ENCODE data around the gene BRF1.

Gene BRF1

DNA sequence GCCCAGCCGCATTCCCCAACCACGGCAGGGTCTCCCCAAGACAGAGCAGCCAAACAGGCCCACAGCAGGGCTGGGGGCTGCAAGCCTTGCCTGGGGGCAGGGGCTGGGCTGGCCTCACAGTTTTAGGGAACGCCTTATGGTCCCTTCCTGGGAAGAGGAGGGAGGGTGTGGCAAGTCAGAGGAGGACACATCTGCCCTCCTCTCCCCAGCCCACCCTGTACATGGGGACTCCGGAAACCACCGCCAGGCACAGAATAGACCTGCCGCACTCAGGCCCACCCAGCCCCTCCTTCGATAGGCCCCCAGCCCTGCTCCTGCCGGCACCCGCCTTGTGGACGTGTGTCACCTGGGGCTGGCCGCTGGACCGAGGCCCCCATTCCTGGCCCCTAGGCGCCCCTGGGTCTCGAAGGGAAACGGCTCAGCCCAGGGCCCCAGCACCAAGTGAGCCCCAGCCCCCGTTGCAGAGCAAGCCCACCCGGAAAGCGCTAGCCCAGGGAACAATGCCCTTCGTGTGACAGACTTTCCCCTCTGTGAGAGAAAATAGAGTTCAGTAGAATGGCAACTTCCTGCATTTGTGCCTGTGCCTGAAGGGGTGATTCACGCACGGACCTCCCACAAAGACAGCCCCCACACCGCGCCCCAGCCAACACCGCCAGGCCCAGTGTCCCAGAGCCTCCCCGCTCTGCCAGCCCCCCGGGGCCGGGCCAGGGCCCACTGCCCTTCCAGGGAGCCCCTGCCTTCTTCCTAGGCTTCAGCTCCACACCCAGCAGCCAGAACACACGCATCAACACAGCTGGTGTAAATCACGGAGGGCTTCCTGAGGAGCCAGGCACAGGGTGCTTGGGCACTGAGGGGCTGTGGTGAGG lies 107.7 kb downstream of the BRF1 start:
- no peak for DNase-seq

DNA sequence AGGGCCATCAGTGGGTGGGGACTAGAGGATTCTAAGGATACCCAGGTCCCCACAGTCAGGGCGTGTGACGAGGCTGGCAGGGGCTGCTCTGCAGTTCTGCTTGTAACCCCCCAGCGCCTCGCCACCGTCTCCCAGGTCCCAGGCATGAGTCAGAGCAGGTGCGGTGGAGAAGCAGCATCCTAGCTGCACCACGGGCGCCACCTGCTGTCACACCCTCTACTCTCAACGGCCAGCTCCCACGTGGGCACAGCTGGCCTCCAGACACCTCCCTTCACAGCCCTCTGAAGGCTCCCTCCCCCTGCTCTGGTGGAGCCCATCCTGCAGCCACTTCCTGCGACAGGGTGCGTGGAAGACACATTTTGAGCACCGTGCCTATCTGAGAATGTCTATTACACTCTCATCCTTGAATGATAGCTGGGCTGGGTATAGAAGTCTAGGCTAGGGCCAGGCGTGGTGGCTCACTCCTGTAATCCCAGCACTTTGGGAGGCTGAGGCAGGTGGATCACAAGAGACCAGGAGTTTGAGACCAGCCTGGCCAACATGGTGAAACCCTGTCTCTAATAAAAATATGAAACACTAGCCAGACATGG lies 112.8 kb downstream of the BRF1 start:
- DNase-seq = no peak

DNA sequence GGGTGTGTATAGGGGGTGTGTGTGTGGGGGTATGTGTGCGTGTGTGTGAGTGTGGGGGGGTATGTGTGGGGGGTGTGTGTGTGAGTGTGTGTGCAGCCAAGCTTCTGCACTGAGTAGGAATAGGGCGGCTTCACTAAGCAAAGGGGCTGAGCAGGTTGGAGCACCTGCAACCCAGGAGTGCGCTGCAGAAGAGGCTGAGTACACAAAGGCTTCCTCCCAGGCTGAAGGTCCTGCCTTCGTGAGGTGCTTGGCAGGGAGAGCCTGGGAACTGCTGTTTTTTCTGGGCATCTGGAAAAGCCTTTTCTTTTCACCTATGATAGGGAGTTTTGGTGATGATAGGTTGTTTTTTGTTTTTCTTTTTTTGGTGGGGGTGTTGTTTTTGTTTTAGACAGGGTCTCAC lies 113.7 kb downstream of the BRF1 start:
- DNase-seq = no peak

DNA sequence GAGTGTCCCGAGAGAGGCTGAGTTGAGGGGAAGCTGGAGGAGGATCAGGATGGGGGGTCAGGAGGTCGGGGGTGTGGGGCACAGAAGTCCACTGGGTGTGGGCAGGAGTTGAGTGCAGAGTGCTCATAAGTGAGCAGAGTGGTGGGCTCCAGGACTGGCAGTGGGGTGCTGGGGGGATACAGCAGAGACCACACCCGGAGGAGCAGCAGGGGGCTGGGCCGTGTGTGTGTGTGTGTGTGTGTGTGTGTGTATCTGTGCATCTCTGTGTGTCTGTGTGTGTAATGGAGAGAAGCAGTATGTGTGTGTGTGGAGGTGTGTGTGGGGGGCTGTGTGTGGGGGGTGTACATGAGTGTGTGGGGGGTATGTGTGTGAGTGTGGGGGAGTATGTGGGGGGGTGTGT lies 114.8 kb downstream of the BRF1 start:
- no peak for DNase-seq

DNA sequence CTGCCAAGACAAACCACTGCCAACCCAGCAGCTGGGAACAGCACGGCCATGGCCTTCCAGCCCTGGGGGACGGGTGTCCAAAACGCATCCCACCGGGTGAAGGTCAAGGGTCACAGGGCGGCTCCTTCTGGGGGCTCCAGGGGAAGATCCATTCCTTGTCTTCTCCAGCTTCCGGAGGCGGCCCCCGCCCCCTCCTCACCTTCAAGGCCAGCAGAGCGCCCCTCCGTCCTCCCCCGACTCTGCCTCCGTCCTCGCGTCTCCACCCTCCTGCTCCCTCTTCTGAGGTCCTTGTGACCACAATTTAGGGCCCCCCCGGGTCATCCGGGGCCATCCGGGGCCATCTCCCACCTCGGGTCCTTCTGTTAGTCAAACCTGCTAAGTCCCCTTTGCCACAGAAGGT lies 115.8 kb downstream of the BRF1 start:
- DNase-seq = no peak

DNA sequence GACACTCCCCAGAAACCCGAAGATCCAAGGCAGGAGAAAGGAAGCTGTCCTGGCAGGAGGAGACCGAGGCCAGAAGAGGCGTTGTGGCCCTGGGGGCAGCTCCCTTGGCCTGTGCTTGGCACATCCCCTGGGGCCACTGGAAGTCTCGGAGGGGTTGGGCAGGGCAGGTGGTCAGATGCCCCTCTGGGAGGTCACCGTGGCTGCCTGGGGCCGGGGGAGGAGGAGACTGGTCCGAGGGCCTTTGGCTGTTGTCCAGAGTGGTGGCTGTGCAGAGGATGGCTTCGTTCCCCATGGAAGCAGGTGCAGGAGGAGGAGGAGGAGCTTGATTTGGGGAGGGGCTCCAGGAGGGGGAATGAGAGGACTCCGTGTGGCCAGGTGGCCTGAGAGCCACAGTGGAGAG lies 116.3 kb downstream of the BRF1 start:
- DNase-seq = no peak

DNA sequence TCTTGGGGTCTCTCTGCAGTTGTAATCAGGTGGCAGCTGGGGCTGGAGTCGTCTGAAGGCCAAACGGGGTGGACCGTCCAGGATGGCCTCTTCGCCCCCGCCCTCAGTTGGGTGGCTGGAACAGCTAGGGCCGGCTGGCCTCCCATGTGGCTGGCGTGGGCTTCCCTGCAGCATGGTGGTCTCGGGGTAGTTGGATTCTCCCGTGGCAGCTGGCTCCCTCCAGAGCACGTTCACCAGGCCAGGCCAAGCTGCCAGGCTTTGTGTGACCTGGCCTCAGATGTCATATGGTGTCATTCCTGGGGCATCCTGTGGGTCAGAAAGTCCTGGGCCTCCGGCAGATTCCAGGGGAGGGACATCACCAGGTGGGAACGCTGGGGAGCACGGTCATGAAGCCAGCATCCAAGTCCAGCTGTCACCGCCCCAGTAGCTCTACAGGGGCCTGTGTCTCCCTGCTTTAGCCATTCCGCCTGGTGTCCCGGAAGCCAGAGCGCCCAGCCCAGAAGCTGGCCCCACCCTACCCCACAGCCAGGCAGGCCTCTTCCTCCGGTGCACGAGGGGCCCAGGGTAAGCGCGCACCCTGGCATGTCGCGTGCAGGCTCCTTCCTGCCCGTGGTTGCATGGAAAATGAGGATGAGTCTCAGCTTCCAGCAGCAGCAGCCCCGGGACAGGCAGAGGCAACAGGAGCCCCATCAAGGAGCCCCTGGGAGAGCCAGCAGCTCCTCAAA lies 118.3 kb downstream of the BRF1 start:
- DNase-seq = no peak

GRCh38 chr14:105181549-105182295 lies 119.1 kb downstream of the BRF1 start:
- no peak for DNase-seq

- no peak for DNase-seq
These were observed 119.9 kb downstream of the BRF1 start, which contains the start of gene NUDT14 for GRCh38 chr14:105180592-105181548. Gene NUDT14, minus strand, starts transcription at chr14:105181312. Its CDS starts 103 bp downstream, at chr14:105181209.

- no peak for DNase-seq
These were observed 121.6 kb downstream of the BRF1 start for GRCh38 chr14:105179191-105179590.

DNA sequence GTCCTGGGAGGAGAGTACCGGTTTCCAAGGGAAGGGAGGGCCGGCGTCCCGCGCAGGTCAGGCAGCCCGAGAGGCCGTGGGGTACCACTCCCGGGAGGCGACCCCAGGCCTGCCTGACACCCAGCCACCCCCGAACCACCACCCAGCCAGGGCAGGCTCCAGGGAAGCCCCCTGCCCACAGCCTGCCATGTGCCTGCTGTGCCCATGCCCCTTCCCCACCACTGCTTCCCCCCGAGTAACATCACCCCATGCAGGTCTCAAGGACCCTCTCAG lies 122.0 kb downstream of the BRF1 start:
- DNase-seq = no peak

- no peak for DNase-seq
These were observed 122.5 kb downstream of the BRF1 start for GRCh38 chr14:105178069-105178867.

DNA sequence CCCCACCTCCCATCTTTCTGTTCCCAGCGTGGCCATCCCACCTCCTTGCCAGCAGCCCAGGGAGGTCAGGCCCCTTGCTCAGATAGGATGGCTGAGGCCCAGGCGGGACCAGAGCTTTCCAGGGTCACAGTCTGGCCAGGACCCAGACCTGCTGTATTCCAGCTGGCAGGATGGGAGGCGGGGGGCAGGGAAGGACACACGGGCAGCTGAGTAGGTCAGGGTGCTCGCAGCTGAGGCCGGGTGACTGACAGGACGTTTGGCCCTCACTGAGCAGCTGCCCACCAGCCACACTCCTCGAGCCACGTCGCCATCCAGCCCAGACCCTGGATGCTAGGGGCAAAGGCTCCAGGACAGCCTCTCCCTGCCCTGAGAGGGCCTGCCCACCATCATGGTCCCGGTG lies 123.7 kb downstream of the BRF1 start:
- no peak for DNase-seq

DNA sequence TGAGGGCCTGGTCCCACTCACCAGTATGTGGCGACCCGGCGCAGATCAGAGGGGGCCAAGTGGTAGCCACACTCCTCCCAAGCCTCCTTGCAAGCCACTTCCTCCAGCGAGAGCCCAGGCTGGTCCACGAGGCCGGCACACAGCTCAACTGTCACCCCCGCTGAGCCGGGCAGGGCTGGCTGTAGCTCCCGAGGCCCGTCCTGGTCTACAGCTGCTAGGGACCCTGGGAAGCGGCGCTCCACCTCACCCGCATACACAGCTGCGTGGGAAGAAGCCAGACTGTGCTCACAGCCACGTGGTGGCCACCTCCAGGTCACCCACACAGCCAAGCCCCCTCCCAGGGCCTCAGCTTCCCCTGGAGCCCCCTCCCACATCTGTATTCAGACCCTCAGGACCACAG lies 124.3 kb downstream of the BRF1 start:
- DNase-seq = no peak

GRCh38 chr14:105173901-105174894 lies 126.6 kb downstream of the BRF1 start:
- DNase-seq = no peak

- DNase-seq = no peak
These were observed 127.7 kb downstream of the BRF1 start for GRCh38 chr14:105173145-105173544.

- no peak for DNase-seq
These were observed 128.3 kb downstream of the BRF1 start for GRCh38 chr14:105172476-105172875.

DNA sequence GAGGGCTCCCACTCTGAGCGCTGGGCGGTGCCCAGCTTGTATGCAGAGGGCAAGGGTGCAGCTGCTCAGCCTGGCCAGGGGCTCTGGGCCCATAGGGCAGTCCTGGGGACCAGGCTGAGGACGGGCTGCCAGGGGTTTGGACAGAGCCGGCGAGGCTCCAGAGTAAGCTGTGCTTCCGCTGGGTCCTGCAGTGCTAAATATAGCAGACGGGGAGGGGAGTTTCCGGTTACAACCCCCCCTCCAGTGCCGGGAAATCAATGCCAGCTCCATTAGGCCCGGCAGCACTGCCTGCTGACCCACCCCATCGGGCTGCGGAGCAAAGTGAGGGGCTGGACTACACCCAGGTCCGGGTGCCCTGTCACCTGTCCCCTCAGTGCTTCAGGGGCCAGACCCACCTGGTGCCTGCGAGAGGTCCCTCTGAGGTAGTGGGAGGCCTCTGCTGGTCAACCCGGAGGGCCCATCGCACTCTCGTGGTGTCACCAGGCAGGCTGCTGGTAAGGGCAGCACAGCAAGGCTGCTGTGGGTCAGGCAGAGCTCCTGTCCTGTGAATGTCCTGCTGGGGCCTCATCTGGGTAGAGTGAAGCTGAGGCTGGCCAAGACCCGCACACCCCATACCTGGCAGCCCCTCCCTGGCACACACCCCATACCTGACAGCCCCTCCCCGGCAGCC lies 129.7 kb downstream of the BRF1 start:
- no peak for DNase-seq

Data from NCI-H187 treated with DMSO at 0.1 percent for 48 hours (cell line).